ENCODE measurements around the gene ZNF831.

ZNF831 gene

DNA sequence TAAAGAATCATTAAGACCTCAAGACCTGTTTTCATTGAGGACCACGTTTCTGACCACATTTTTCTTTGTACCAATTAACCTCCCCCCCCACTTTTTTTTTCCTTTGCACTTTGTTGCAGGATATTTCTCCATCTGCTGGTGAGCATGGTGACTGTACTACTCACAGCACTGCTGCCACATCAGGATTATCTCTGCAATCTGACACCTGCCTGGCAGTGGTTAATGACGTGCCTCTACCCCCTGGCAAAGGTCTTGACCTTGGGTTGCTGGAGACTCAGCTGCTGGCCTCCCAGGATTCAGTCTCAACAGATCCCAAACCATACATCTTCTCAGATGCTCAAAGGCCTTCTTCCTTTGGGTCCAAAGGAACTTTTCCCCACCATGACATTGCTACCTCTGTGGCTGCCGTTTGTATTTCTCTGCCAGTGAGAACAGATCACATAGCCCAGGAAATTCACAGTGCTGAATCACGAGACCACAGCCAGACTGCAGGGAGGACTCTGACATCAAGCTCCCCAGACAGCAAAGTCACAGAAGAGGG is 90.2 kb downstream of the ZNF831 start:
- DNase-seq = peak; percentile 55

DNA sequence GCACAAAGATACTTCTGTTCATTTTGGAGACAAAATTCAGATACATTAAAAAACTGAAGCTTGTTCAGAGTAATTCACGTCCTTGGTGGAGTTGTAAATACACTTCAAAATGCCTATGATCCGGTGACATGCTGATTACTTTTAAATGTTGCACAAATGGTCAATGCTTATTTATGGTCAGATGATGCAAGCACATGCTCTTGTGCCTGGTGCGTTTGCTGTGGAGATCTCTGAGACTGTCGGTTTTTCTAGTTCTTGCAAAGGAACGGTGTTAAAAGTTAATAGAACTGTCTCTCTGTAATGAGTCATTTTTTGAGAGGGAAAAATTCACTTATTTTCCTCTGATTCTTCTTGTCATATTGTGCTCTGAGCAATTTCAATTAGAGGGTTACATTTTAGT is 91.6 kb downstream of the ZNF831 start:
- DNase-seq = no peak

DNA sequence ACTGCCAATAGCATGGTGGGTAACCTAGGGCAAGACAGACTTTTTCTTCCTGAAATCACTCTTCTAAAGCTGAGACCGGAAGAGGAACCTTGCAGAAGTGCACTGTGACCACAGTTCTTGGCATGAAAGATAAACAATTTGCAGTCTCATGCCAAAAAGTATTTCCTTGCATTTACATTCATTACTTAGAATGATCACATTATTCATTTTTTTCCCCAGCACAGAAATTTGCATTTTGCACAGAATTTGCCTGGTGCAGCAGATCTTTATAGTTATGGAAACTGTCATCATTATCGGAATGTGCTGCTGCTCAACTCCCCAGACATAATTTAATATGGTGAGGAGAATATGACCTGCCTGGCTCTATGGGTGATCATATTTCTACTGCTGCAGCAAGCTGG is 94.6 kb downstream of the ZNF831 start:
- peak; percentile 94 for DNase-seq

DNA sequence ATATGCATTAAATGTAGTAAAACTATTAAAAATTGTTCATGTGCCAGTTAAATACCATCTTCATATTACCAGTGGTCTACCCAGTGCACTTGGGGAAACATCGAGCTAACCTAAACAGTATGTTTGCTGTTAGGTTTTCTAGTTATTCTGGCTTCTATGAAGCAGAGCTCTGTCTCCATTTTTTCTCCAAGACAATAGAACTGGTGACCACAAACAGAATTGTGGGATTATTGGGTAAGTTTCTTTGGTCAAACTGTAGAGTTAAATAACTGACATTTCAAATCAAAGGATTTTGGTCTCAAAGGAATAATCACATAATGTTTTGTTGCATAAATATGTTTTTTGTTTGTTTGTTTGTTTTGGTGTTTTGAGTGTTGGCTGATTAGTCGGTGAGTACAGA is 96.3 kb downstream of the ZNF831 start:
- peak; percentile 68 for DNase-seq

DNA sequence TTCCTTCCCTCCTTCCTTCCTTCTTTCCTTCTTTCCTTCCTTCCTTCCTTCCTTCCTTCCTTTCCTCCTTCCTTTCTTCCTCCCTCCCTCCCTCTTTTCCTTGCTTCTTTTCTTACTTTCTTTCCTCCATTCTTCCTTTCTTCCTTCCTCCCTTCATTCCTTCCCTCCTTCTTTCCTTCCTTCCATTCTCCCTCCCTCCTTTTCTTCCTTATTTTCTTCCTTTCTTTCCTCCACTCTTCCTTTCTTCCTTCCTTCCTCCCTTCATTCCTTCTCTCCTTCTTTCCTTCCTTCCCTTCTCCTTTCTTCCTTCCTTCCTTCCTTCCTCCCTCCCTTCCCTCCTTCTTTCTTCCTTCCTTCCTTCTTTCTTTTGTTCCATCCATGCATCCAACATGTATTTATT is 101.7 kb downstream of the ZNF831 start:
- DNase-seq = no peak

DNA sequence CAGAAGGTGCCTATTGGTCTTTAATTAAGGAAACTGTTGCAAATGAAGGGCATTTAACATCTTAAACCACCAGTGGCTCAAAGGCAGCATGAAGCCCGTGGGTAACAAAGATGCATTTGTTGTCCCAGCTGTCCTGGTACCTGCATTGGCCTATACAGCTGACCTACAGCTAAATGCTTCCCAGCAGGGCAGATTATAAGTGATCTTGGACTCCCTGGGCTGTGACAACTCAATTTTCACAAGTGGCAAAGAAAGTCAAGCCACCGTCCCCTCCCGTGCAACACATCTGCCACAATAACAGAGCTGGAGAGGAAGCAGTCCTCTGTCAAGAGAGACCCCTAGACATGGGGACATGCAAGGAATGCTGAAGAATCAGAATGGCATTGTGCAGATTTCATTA is 105.2 kb downstream of the ZNF831 start:
- no peak for DNase-seq

DNA sequence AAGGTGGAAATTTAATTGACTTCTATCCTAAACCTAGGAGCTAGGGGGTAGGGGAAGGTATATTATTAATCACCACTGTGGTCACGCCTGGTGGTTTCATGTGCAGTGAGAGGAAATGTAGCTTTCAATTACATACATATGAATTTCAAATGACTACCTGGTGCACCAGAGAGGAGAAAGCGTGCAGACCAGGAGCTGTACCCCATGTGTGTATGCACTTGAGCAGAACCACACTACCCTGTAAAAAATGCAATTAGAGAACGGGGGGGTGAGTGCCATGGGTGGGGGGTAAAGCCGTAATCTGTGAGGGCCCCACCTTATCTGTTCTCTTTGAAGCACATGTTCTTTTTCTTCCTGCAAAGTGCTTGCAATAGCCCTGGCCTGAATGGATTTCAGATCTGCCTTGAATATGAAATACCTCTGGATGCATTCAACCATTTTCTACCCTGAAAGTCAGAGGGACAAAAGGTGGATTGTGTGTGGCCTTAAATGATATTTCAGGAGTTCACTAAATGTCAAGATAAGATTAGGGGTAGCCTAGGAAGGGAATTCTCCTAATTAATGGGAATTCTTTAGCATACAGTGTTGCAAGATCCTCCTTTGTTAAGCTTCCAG is 105.9 kb downstream of the ZNF831 start:
- peak; percentile 22 for DNase-seq

DNA sequence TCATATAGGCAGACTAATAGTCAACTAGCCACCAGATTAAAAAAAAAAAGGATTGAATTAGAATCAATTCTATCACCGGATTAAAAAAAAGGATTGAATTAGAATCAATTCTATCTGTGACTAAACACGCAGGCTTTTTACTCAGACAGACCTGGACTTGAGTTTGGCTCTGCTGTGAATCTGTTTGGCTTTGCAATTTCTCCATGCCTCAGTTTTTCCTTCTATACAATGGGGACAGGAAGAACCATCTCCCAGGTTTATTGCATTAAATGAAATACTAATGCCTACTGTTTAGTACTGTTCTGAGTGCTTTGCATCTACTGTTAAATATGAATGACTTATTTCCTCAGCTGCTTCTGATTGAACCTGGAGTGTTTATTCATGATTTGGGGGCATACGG is 106.8 kb downstream of the ZNF831 start:
- DNase-seq = no peak

DNA sequence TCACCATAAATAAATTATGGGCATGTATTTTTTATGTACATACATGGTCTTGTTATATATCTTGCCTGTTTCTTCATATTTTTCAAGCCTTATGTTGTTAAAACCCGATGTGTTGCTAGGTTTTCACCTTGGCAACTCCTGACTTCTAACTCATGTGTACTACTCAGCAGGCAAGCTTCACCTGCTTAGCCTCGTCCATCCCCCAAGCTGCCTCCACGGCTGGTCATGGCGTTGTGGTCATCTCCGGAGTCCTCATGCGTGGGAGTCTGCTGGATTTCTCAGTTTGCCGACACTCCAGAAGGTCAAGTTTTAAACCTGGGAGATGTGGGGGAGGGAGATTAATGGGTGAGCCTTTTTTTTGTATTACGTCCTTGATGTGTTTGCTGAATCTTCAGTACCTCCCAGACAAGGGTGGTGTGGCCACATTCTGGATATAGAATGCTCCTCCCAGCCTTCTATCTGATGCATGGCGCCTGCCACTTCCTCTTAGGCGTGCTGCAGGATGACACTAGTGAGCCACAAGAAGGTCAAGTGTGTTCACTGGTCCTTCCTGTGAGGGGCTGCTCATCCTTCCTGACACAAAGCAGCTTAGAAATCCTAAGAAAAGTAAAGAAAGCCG is 110.2 kb downstream of the ZNF831 start:
- DNase-seq = peak; percentile 75

DNA sequence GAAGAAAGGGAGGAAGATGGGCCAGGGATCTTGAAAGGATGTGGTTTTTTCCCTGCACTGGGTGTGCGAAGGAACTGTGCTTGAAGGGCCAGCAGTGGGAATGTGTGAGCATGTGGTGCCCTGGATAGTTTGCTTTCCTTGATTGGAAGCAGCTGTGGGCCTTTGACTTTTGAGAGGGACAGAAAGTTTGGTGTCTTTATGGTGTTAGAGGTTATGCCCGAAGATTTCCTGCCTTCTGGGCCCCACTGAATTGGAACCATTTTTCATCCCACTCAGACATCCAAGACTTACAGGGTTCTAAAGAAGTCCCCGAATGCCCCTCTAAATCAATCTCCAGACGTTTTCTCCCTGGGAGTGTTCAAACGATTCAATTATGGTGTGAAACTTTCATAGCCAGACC is 113.3 kb downstream of the ZNF831 start:
- DNase-seq = no peak

DNA sequence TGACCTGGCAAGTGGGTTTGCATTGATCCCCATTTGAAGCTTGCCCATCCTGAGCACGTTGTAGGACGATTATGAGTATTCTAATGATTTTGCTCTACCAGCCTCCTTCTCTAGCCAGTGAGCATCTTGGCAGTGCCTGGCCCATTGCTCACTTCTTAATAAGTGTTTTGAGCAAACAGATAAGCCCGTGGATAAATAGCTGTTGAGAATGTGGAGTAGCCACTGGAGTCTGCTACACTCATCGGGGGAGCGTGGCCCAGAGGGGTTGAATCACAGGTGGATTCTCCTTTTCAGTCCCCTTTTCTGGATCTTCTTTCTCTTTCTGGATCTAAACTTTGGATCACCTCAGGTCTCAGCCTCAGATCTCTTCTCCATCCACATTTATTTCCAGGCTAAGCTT is 120.8 kb downstream of the ZNF831 start:
- DNase-seq = no peak

DNA sequence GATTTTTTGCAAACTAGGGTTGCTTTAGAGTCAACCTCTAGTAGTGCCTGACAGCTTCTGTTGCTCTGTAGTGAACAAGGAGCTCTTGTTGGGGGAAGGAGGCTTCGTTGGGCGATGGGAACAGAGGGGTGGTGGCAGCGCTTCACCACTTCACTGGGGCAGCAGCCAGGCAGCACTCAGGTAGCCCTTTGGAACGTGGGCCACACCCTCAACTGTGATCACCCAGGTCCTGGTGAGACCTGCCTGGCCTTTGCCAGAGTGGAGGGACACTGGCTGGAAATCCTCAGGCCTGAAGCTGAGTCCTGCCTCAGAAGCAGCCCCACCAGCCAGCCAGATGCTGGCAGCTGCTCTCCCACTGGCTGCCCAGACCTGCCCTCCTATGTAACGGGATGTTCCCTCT is 126.4 kb downstream of the ZNF831 start:
- no peak for DNase-seq

DNA sequence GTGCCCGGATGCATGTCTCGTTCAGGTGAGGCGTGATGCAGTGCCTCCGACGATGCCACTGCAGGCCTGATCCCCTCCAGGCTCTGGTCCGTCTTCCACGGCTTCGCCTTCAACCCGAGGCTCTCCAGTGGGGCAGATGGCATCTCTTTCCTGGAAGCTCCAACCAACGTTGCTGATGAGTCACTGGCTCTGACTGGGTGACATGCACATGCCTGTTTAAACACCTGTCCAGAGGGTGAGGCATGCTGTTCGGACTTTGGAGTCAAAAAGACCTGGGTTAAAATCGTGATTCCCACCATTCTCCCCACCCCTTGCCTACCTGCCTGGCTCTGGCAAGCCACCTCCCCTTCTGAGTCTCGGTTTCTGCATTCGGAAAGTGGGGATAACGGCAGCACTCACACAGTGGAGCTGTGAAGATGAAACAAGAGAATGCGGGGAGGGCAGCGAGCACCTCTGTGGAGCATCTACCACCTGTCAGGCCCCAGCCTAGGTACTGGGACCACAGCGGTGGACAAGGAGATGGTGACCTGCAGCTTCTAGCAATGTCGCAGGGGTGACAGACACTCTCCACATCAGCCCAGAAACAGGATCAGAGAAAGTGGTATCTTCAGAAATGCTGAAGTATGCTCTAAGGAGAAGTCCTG is 128.2 kb downstream of the ZNF831 start:
- DNase-seq = no peak

DNA sequence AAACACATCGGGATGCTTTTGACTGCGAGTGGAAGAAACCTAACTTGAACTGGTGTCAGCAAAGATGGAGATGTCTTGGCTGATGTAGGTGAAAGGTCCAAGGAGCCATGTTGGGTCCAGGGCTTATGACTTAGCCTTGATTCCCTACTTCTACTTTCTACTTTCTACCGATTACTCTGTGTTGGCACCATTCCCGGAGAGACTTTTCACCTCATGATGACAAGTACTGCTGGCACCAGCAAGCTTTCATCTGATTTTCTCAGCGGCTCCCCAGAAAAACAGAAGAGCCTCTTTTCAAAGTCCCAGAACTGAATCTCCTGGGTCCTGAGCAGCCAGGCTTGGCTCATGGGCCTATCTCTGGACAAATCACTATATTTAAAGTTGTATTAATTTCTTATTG is 131.9 kb downstream of the ZNF831 start:
- DNase-seq = no peak

DNA sequence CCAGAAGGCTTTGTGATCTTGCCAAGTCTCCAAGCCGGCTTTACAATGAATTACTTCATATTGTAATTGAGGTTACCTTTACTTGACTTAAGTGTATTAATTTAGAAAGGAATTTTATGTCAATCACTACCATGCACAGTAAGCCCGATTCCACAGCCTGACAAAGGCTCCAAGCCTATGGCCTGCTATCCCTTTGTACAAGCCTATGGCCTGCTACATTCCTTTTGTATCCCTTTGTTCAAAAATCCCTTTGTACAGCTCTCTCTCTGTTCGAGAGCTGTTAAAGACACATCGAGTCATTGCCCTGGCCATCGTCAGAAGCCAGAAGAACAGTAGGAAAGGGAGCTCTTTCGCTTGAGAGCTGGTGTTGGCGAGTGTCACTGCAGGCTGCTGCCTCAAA is 134.1 kb downstream of the ZNF831 start:
- DNase-seq = no peak

DNA sequence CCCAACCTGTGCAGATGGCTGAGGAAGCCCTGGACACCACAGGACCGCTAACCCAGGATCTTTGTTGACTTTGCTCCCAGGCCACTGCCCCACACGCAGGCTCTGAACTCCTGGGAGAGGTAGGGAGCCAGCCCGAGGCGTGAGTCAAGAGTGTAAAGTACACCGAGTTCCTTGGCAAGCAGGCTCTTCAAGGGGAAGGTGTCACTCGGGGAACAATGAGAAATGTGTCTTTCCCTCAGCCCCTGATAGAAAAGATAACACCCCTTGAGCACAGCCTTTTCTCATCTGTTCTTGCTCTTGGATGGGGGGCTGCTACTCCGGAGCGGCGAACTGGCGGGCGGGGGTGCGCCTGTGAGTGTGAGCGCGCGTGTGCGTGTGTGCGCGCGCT is 136.3 kb downstream of the ZNF831 start:
- DNase-seq = no peak

DNA sequence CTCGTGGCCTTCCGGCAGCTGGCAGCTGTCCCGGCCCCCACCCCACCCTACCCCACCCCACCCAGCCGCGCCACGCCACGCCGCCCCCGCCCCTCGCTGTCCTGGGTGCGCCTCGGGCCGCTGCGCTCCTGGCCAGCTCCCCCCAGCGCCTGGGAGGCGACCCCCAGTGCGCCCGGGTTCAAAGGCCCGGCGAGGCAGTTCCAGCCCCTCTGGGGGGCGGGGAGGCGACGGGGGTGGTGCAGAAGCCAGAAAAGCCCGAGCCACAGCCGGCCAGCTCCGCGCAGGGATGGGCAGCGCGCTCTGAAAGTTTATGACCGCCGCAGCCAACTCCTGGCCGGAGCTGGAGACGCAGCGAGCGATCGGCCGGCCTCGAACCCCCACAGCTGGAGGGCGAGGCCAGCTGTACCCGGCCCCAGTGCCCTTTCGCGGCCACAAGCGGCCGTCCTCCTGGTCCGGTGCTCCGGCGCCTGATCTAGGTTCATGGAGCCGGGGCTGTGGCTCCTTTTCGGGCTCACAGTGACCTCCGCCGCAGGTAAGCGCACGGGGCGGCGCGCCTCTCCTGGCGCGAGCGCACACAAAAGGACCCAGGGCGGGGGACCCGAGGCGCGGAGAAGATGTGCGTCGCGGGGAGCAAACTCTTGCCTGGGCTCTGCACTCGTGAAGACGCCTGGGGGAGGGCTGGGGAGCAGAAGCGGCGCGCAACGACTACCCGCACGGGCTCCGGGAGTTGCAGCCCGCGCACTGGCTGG is 136.9 kb downstream of the ZNF831 start, which contains the start of gene EDN3:
Gene EDN3, plus strand, starts transcription at position 279 of the 749 bp plus-strand sequence. Its CDS starts 202 bp downstream, at position 481.
- DNase-seq = no peak

DNA sequence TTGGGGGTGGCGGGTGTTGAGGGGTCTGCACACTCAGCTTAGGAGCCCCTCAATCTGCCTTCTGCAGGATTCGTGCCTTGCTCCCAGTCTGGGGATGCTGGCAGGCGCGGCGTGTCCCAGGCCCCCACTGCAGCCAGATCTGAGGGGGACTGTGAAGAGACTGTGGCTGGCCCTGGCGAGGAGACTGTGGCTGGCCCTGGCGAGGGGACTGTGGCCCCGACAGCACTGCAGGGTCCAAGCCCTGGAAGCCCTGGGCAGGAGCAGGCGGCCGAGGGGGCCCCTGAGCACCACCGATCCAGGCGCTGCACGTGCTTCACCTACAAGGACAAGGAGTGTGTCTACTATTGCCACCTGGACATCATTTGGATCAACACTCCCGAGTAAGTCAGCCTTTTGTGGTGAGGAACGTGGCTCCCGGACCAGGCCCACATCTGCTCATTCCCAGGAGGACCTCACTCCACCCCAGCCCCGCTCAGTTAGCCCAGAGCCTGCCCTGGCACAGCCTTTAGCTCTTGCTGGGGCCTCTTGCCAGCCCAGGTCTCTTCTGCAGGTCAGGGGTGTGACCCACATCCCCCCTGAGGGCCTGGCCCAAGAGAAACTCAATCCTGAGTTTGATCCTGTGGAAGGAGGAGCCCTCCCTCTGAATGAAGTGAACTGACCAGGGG is 137.9 kb downstream of the ZNF831 start:
- DNase-seq = no peak

DNA sequence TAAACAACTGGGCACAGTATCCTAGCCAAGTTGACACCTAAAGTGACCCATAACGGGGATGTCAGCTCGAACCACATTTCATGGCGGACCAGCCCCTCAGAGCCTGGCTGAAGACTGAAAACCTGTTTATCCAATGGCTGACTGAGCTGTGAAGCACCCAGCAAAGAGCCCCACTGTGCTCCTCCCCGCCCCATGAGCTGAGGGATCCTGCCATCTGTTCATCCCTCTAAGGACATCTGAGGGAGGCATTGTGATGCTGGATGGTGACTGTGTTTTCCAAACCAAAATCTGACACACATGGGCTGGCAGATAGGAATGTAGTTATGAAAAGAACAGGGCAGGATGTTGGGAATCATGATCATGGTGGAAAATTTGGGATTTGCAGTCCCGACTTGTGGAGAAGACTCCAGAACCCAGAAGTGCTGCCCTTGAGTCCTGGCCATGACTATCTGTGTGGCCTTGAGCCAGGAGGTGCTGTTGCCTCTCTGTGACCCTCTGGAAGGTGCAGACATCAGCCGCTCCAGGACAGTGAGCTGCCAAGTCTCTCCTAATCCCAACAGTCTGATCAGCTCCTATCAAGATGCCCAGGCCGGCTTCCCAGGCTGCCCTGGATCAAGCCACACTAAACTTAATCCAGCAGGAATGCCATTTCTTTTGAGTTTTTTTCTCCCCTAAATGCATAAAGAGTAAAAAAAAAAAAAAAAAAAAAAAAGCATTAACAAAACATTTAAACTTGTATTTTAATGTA is 142.5 kb downstream of the ZNF831 start:
- DNase-seq = no peak

DNA sequence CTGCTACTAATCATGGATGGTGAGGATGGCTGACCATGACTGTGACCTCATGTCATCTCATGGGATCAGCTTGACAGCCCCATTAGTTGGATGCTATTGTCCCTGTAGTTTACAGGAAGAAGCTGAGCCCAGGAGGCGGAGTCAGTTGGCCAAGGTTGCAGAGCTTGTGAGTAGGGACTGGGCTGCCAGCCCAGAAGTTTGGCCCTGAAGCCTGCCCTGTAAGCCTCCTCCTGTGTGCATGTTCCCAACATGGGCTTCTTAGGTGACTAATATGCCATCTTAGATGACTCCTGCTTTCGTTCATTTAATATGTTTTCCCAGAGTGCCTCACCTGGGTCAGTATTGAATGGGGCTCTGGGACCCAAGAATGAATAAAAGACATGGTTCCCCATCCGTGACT is 143.6 kb downstream of the ZNF831 start:
- DNase-seq = no peak

All from hematopoietic multipotent progenitor cell treated with erythropoietin and hydrocortisone succinate and interleukin-3 and kit ligand, for 4 days (in vitro differentiated cells).